D341Med (cell line): ENCODE results near the gene CMTM4.
"Not testable (repeated sequence)": the region's sequence is repeated elsewhere in the genome, so short reads cannot be mapped to it uniquely, and the experiment has no call there.

Experiments
- DNase-seq: peaks from one replicate; pipeline ENCODE4 v3.0.0; 2012; ENCODE audit warnings: low spot score

The CMTM4 gene

DNA sequence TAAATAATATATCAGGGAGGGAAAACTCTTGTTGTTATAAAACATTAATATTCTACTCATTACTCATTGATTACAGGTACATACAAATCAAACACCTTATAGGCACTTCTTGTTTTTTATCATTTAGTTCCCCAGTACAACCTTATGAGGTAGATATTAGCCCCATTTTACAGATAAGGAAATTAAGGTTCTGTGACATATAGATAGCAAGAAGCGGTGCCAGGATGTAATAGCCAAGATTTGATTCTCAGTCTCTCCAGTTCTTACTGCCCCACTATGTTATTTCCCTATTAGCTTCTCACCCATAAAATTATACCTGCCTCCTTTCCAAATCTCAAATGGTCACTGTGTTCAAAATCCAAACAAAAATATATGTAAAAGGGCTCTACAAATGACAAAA is 55.2 kb downstream of the CMTM4 start:
- no peak for DNase-seq

DNA sequence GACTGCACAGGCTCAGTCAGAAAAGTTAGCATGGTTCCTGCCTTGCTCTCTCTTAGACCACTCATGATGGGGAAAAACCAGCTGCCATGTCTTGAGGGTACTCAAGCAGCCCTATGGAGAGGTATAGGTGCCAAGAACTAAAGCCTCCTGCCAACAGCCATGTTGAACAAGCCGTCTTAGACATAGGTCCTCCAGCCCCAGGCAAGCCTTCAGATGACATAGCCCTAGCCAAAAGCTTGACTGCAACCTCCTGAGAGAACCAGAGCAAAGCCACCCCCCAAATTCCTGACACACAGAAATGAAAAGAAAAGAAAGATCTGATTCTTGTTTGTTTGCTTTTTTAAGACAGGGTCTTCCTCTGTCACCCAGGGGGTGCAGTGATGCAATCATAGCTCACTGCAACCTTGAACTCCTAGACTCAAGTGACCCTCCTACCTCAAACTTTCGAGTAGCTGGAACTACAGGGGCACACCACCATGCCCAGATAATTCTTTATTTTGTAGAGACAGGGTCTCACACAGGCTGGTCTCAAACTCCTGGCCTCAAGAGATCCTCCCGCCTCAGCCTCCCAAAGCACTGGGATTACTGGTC is 55.7 kb downstream of the CMTM4 start:
- no peak for DNase-seq

- no peak for DNase-seq
These were observed 57.3 kb downstream of the CMTM4 start for GRCh38 chr16:66639091-66639885.

DNA sequence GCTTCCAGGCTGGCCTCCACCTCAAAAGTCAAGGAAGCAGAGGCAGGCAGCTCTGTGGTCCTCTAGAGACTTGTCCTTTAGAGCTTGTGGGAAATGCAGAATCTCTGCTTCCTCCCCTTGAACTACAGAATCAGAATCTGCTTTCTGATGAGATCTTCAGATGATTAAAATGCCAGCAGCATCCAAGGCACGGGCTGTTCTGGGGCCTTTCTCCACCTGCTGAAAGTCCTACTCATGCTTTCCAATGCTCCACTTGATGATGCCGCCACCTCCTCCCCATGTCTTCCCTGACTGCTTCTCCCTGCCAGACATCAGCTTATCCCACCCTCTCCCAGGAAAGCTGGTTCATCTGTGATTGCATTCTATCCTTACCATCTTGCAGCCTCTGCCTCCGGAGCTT is 58.7 kb downstream of the CMTM4 start:
- no peak for DNase-seq

GRCh38 chr16:66636199-66636598 is 60.3 kb downstream of the CMTM4 start:
- no peak for DNase-seq

GRCh38 chr16:66635406-66635805 is 61.1 kb downstream of the CMTM4 start:
- no peak for DNase-seq

DNA sequence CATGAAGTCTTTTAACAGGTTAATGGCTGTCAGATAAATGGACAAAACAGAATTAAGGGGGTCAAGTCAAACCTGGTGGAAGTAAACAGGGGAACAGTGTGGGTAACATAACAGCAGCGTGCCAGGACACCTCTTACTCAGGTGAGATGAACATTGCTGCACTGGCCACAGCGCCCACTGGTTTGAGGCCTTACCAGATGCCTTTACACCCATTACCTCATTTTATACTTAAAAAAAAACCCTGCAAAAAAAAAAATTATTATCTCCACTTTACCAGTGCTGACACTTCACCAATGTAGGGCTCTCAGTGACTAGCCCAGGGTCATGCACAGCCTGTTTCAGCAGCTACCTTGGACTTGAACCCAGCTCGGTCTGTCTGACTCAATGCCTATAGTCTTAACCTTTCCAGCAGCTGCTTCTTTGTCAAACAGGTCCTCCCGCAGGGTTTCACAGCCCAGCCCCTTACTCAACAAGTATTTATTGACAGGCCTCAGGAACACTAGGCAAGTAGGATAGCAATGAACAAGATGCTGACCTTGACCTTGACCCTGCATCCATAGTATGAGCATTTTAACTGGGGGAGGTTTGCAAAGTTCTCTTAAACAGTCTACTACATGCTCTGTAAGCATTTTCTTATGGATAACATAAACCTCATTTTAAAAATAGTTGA is 61.9 kb downstream of the CMTM4 start:
- DNase-seq = no peak

- DNase-seq = not testable (repeated sequence)
These were observed 65.0 kb downstream of the CMTM4 start for GRCh38 chr16:66631558-66631957.

- not testable (repeated sequence) for DNase-seq
These were observed 65.8 kb downstream of the CMTM4 start for GRCh38 chr16:66630561-66631260.

DNA sequence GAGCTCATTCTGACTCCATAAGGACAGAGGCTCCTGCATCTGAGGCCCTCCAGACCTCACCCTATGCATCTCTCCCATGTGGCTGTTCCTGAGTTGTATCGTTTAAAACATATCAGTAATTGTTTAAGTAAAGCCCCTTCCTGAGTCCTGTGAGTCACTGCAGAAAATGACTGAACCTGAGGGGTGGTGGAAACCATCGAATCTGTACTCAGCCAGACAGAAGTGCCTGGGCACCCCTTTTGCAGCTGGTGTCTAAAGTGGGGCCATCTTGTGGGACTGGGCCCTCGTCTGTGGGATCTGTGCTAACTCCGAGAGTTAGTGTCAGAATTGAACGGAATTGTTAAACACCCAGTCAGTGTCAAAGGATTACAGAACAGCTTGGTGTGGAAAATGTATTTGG is 66.7 kb downstream of the CMTM4 start:
- DNase-seq = no peak

GRCh38 chr16:66627611-66628378 is 68.7 kb downstream of the CMTM4 start:
- not testable (repeated sequence) for DNase-seq

DNA sequence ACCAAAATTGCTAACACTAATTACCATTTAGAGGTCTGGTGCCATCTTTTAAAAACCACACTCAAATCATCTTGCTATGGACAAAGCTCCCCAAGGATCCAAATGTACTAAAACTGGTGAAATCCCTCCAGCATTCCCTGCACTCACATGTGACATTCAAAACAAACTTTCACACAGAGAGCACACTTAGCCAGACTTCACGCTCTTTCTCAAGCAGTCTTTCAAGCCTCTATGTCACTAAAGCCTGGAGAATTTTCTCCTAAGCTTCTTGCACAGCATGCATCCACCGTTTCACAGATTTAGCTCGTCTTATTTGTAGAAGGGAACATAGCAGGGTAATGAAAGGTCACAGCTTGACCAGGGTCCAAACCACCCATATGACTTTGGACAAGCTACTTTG is 72.8 kb downstream of the CMTM4 start:
- DNase-seq = no peak

DNA sequence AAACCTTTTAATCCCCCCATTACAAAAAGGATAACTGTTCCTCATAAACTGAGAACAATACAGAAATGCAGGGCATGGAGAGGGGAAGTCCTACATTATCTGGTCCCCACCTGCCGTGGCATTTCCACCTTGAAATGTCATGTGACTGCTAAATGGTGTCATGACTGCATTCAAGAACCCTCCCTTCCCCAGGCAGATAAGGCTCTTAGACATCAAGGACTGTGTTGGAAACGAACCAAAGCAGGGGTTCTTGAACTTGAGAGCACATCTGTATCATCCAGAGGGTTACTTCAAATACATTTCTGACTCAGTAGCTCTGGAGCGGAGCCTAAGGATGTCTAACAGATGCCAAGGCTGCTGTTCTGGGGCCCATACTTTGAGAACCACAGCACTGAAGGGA is 73.7 kb downstream of the CMTM4 start:
- DNase-seq = no peak

GRCh38 chr16:66621973-66622372 is 74.6 kb downstream of the CMTM4 start:
- no peak for DNase-seq

DNA sequence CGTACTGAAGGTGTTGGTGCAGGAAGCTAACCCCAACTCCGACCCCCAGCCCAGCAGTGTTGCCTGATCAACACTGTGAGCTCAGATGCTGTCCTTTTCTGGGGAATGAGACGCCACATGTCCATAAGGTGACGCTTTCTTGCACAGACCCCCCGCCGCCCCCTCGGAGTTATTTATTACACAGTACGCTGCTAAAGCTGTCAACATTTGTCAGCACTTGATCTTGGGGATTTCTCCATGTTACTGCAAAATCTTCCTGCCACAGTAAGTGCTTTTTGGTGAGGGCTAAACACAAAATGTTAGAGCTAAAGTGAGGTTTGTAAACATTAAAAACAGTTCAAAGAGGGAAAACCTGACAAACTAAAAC is 76.1 kb downstream of the CMTM4 start:
- no peak for DNase-seq

- DNase-seq = no peak
These were observed 76.8 kb downstream of the CMTM4 start for GRCh38 chr16:66619534-66620428.

- DNase-seq = no peak
These were observed 77.8 kb downstream of the CMTM4 start for GRCh38 chr16:66618588-66619375.

DNA sequence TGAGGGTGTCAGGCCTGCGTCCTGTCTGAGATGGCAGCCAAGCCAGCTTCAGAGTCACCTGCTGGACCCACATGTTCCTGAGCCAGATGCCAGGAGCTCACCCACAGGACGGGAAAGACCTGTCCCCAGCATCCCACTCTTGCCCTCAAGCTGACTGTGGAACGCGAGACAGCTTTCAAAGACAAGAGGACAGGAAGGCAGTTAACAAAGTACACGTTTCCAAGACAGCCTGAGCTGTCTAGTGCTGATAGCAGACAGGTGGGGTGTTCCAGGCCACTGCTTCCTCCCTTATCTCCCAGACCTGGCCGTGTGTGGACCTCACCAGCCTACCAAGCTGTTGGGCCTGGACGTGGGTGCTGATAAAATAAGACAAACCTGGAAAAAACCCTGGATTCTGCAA is 78.8 kb downstream of the CMTM4 start:
- DNase-seq = no peak

- no peak for DNase-seq
These were observed 79.5 kb downstream of the CMTM4 start for GRCh38 chr16:66617010-66617434.

DNA sequence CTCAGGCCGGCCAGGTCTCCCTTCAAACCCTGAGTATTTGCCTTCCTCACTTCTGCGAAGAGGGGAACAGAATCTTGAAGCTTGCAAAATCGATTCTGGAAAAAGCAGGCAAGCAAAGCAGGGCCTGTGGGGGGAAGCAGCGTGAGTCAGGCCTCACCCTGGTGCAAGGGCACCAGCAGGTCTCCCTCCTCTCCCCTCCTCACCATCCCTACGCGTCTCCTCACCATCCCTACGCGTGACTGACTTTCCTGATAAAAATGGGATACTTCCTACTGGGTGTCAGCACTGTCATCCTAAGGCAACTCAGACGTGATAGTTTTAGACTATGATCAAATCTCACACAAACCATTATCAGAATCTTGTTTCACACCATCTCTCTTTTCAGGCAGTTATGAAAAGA is 80.0 kb downstream of the CMTM4 start:
- no peak for DNase-seq
